HFFc6 (cell line): Measurements from ENCODE around the gene SHISA9. TPM values are rescaled to one million over a fixed set of nuclear protein-coding genes. Genes with fewer than 3 reads are reported as not detected.
A peak's percentile ranks its signal among the peaks of the same experiment; 100 is the strongest.

Experiments used
- DNase-seq: peaks from one replicate; pipeline ENCODE4 v3.0.0-alpha.2; 2018
- H3K27ac Mint-ChIP-seq: 2 replicates; pipeline ENCODE4 v1.8.0; 2020; ENCODE audit warnings: mild to moderate bottlenecking, mixed read lengths
- H3K27me3 Mint-ChIP-seq: 2 replicates; pipeline ENCODE4 v1.8.0; 2021; ENCODE audit warnings: mild to moderate bottlenecking, moderate library complexity, mixed read lengths; ENCODE audit not compliant: insufficient read depth
- H3K36me3 Mint-ChIP-seq: 2 replicates; pipeline ENCODE4 v1.8.0; 2021; ENCODE audit warnings: low read depth, mixed read lengths
- H3K4me1 Mint-ChIP-seq: 2 replicates; pipeline ENCODE4 v1.8.0; 2020; ENCODE audit warnings: low read depth, mixed read lengths
- H3K4me3 Mint-ChIP-seq: 2 replicates; pipeline ENCODE4 v1.8.0; 2020; ENCODE audit warnings: mild to moderate bottlenecking, moderate library complexity, mixed read lengths
- H3K9me3 Mint-ChIP-seq: 2 replicates; pipeline ENCODE4 v1.8.0; 2020; ENCODE audit warnings: mild to moderate bottlenecking, mixed read lengths
- total RNA-seq, 6 experiments: library from RNA; stranded (reverse); fragmentation: NEBNext Ultra II Directional; extraction: Animal tissue kit (Norgen Biotek cat#: 25700); gene quantifications; 2 replicates in 1 of 6; 3 replicates in 5 of 6; pipeline ENCODE4 v1.2.3, GENCODE V29; 2021
- TF ChIP-seq, protein P1 (sequence below): fragments of 200-600 bp; sonication (generic); IDR thresholded peaks from 2 replicates; pipeline ENCODE4 v1.5.0; 2021; ENCODE audit warnings: antibody characterized with exemption, mild to moderate bottlenecking

SHISA9 gene
- total RNA-seq, 6 experiments from 2014 or later = not detected

- H3K4me1 Mint-ChIP-seq = peaks cover 5% of the 10 kb centered on the region; the same call in 1 of the 2 replicates
- no peaks in the 10 kb centered on the region for H3K9me3 Mint-ChIP-seq
- H3K27ac Mint-ChIP-seq = no peak overlapping the region
- H3K36me3 Mint-ChIP-seq = no peaks in the 10 kb centered on the region
- H3K4me3 Mint-ChIP-seq = no peak overlapping the region
- TF ChIP-seq, protein P1, sequence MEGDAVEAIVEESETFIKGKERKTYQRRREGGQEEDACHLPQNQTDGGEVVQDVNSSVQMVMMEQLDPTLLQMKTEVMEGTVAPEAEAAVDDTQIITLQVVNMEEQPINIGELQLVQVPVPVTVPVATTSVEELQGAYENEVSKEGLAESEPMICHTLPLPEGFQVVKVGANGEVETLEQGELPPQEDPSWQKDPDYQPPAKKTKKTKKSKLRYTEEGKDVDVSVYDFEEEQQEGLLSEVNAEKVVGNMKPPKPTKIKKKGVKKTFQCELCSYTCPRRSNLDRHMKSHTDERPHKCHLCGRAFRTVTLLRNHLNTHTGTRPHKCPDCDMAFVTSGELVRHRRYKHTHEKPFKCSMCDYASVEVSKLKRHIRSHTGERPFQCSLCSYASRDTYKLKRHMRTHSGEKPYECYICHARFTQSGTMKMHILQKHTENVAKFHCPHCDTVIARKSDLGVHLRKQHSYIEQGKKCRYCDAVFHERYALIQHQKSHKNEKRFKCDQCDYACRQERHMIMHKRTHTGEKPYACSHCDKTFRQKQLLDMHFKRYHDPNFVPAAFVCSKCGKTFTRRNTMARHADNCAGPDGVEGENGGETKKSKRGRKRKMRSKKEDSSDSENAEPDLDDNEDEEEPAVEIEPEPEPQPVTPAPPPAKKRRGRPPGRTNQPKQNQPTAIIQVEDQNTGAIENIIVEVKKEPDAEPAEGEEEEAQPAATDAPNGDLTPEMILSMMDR = no peak
- no peak for DNase-seq
- H3K27me3 Mint-ChIP-seq = peaks cover 16% of the 10 kb centered on the region
Measured at GRCh38 chr16:12891836-12892235, 9.6 kb upstream of the SHISA9 start.

DNA sequence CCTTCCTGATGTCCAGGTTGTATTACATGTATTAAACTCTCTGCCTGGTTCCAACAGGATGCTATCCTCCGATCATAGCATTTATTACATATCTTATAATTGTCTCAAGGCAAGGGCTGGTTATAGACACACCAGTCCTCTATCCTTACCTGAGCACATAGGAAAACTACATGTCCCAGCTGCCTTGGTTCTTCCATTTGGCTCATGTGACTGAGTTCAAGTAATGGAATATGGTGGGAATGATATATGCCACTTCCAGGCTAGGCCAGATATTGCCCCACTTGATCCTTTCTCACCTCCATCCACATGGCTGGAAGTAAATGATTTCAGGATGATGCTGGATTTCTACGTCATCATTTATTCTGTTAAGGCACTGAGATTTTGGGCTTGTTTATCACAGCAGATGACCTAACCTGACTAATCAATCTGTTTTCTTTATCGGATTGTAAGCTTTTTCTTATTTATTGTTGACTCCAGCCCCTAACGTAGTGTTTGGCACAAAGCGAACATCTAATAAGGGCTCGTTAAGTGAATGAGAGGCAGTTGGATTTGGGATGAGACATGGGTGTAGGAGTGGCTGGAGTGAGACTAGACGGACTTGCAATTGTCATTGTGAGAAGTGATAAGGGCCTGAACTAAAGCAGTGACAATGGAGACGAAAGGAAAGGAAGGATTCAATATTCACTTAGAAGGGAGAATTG is 8.2 kb upstream of the SHISA9 start:
- peaks cover 5% of the 10 kb centered on the region; the same call in 1 of the 2 replicates for H3K4me1 Mint-ChIP-seq
- H3K27me3 Mint-ChIP-seq = peaks cover 16% of the 10 kb centered on the region
- H3K27ac Mint-ChIP-seq = no peak overlapping the region
- H3K36me3 Mint-ChIP-seq = no peaks in the 10 kb centered on the region
- H3K4me3 Mint-ChIP-seq = no peak overlapping the region
- H3K9me3 Mint-ChIP-seq = no peaks in the 10 kb centered on the region
- DNase-seq = no peak
- TF ChIP-seq, protein P1 = no peak

DNA sequence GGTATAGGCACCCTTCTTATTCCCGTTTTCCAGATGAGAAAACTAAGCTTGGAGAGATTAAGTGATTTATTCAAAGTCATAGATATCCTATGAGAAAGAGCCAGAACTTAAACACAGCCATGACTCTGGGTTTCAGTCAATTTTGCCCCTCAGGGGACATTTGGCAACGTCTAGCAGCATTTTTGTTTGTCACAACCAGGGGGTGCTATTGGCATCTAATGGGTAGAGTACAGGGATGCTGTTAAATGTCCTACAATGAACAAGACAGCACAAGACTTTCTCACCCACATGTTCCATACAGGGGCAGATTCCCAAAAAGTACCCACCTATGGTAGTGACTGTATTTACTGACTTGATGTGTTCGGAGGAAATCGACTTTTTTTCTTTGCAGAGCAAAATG is 4.8 kb upstream of the SHISA9 start:
- H3K27me3 Mint-ChIP-seq = peaks cover 24% of the 10 kb centered on the region
- TF ChIP-seq, protein P1 = peak; percentile 81
- H3K27ac Mint-ChIP-seq = no peak overlapping the region
- peaks cover 5% of the 10 kb centered on the region; the same call in 1 of the 2 replicates for H3K4me1 Mint-ChIP-seq
- no peak overlapping the region for H3K4me3 Mint-ChIP-seq
- DNase-seq = peak; percentile 50
- H3K36me3 Mint-ChIP-seq = no peaks in the 10 kb centered on the region
- no peaks in the 10 kb centered on the region for H3K9me3 Mint-ChIP-seq

- TF ChIP-seq, protein P1 = 0 out of 2 replicates have a peak, but pooled peaks have one; percentile 8
- Mint-ChIP-seq H3K27ac (no peak overlapping the region), H3K4me3 (no peak overlapping the region), H3K36me3 (no peaks in the 10 kb centered on the region), H3K4me1 (no peaks in the 10 kb centered on the region), H3K27me3 (peaks cover 32% of the 10 kb centered on the region), H3K9me3 (no peaks in the 10 kb centered on the region)
- DNase-seq = no peak
Measured at GRCh38 chr16:12898551-12898950, 2.8 kb upstream of the SHISA9 start.

GRCh38 chr16:12899529-12900143 is 1.8 kb upstream of the SHISA9 start:
- Mint-ChIP-seq H3K27ac (no peak overlapping the region), H3K4me1 (no peaks in the 10 kb centered on the region), H3K9me3 (no peaks in the 10 kb centered on the region), H3K36me3 (no peaks in the 10 kb centered on the region), H3K27me3 (peaks cover 35% of the 10 kb centered on the region), H3K4me3 (no peak overlapping the region)
- TF ChIP-seq, protein P1 = no peak
- no peak for DNase-seq
